Uterus (tissue), 4 donors: ENCODE measurements around the gene THPO. TPM values are rescaled to one million over a fixed set of nuclear protein-coding genes. Genes with fewer than 3 reads are reported as not detected.

Source experiments
- DNase-seq, 2 donors: peaks; one replicate each; pipeline ENCODE4 v3.0.0-alpha.2; 2019 to 2020
- H3K27ac ChIP-seq, 2 donors: fragments of 200-600 bp; sonication (generic); 1 replicate in 1 of 2; 2 replicates in 1 of 2; pipeline ENCODE4 v1.5.1; 2016 to 2018
- H3K27me3 ChIP-seq, 2 donors: fragments of 200-600 bp; sonication (generic); one replicate each; pipeline ENCODE4 v1.5.1; 2018 to 2019; ENCODE audit warnings: control low read depth in 1 of 2
- H3K36me3 ChIP-seq, 2 donors: fragments of 200-600 bp; sonication (generic); one replicate each; pipeline ENCODE4 v1.5.1; 2019; ENCODE audit warnings: control low read depth in 1 of 2
- H3K4me1 ChIP-seq, 2 donors: fragments of 200-600 bp; sonication (generic); one replicate each; pipeline ENCODE4 v1.5.1; 2018 to 2019; ENCODE audit warnings: control low read depth in 1 of 2
- H3K4me3 ChIP-seq, 2 donors: fragments of 200-600 bp; sonication (generic); 1 replicate in 1 of 2; 2 replicates in 1 of 2; pipeline ENCODE4 v1.5.1; 2018 to 2019; ENCODE audit warnings: mild to moderate bottlenecking in 1 of 2
- H3K9me3 ChIP-seq, 2 donors: fragments of 200-600 bp; sonication (generic); one replicate each; pipeline ENCODE4 v1.5.1; 2019; ENCODE audit warnings: control low read depth in 1 of 2
- POLR2A ChIP-seq, 2 donors: fragments of 450-650 bp; IDR thresholded peaks; one replicate each; pipeline ENCODE4 v1.6.1; 2016; ENCODE audit warnings: antibody characterized with exemption in 2 of 2, mild to moderate bottlenecking in 1 of 2, moderate library complexity in 1 of 2
- intact Hi-C: fragments of 100-400 bp; cut with DNase I; formaldehyde crosslinking; loops from one replicate; pipeline ENCODE4 v1.15.1; 2023; ENCODE audit warnings: low total_unique reads
- total RNA-seq, 4 donors: library from RNA; depleted of rRNA in 3 of 4; stranded (reverse); fragments of >200 nt in 3 of 4; gene quantifications; one replicate each; pipeline versions ENCODE4 v1.1.0 to v1.2.4, GENCODE V29; 2014 to 2023
- TF ChIP-seq, protein P1 (sequence below), 4 experiments: fragments of 200-600 bp in 2 of 4; fragments of 450-650 bp in 2 of 4; sonication (generic) in 2 of 4; IDR thresholded peaks; one replicate each; pipeline ENCODE4 v1.5.1; 2016 to 2019; ENCODE audit warnings: antibody characterized with exemption in 4 of 4, mild to moderate bottlenecking in 2 of 4, moderate library complexity in 1 of 4
- donor health status: DM: yes; HTN: yes; CAD: no.

Gene THPO
- total RNA-seq, 4 donors from 2014 or later = 0.29 to 4.7 (median 0.46) TPM

DNA sequence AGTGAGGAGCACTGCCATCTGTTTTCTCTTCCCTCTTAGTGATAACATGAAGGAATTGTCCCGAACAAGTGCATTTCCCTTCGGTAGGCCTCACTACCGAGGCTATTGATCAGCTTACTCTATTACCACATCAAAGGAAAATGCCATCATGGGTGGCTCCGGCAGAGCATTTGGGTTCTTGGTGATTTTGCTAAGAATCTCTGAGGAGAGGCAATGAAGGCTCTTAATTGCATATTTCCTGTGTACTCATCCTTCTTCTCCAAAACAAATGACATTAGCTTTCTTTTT is 37.1 kb upstream of the THPO start:
- intact Hi-C loops = no loop called here
- no peak for DNase-seq
- no peak overlapping the region for H3K27ac ChIP-seq
- no peaks in the 10 kb centered on the region for H3K4me1 ChIP-seq
- TF ChIP-seq POLR2A (IDR thresholded peaks at IDR 0.05) = no peak
- H3K36me3 ChIP-seq = no peaks in the 10 kb centered on the region
- H3K9me3 ChIP-seq = no peaks in the 10 kb centered on the region
- no peaks in the 10 kb centered on the region for H3K27me3 ChIP-seq
- no peak overlapping the region for H3K4me3 ChIP-seq

DNA sequence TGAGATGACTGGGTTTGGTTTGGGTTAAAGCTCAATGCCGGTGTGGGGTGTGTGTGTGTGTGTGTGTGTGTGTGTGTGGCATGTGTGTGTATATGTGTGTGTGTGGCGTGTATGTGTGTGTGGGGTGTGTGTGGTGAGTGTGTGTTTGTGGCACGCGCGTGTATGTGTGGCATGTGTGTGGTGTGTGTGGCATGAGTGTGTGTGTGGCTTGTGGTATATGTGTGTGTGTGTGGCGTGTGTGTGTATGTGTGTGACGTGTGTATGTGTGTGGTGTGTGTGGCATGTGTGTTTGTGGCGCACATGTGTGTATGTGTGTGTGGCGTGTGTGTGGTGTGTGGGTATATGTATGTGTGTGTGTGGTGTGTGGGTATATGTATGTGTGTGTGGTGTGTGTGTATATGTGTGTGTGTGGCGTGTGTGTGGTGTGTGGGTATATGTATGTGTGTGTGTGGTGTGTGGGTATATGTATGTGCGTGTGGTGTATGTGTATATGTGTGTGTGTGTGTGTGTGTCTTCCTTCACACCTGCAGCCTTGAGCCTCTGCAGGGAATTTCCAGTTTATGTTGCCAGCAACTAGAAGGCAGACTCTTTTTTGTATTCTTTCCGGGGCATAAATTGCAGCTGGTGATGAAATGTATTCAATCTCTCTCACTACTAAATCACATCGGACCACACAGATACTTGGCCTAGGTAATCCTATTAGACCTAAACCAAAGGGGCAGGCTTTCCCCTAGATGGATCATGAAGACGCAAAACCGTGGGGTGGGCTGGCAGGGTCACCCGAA is 36.6 kb upstream of the THPO start:
- no peaks in the 10 kb centered on the region for H3K9me3 ChIP-seq
- intact Hi-C loops = no loop called here
- TF ChIP-seq, protein P1, sequence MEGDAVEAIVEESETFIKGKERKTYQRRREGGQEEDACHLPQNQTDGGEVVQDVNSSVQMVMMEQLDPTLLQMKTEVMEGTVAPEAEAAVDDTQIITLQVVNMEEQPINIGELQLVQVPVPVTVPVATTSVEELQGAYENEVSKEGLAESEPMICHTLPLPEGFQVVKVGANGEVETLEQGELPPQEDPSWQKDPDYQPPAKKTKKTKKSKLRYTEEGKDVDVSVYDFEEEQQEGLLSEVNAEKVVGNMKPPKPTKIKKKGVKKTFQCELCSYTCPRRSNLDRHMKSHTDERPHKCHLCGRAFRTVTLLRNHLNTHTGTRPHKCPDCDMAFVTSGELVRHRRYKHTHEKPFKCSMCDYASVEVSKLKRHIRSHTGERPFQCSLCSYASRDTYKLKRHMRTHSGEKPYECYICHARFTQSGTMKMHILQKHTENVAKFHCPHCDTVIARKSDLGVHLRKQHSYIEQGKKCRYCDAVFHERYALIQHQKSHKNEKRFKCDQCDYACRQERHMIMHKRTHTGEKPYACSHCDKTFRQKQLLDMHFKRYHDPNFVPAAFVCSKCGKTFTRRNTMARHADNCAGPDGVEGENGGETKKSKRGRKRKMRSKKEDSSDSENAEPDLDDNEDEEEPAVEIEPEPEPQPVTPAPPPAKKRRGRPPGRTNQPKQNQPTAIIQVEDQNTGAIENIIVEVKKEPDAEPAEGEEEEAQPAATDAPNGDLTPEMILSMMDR (IDR thresholded peaks at IDR 0.05) = no peak
- no peak for TF ChIP-seq POLR2A (IDR thresholded peaks at IDR 0.05)
- DNase-seq = no peak
- H3K36me3 ChIP-seq = no peaks in the 10 kb centered on the region
- H3K4me1 ChIP-seq = no peaks in the 10 kb centered on the region
- H3K4me3 ChIP-seq = no peak overlapping the region
- H3K27me3 ChIP-seq = no peaks in the 10 kb centered on the region
- no peak overlapping the region for H3K27ac ChIP-seq

DNA sequence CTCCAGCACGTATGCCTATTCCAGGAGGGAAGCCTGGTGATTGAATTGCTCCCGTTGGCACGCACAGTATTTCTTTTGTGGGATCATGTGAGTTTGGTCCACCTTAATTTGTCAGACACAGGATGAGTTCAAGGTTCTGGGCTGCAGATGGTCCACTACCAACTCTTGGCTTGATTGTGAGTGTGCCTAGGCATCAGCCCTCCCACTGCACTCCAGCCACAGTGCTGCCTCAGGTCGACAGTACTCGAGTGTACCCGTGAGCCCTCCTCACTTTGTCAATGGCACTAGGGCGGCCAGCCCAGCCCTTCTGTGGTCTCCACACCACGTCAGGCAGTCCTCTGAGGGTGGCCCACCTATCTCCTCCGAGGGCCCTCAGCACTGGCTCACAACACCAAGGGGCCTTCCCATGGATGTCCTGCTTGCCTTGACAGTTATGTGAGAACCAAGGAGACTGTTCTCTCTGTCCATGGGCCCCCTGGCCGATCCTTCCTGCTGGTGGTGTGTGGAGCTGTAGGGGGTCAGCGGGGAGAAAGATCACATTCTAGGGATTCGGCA is 32.0 kb upstream of the THPO start:
- no peak overlapping the region for H3K4me3 ChIP-seq
- no peaks in the 10 kb centered on the region for H3K4me1 ChIP-seq
- no peaks in the 10 kb centered on the region for H3K9me3 ChIP-seq
- no peak for DNase-seq
- H3K27ac ChIP-seq = no peak overlapping the region
- no peak for TF ChIP-seq POLR2A (IDR thresholded peaks at IDR 0.05)
- TF ChIP-seq, protein P1 (IDR thresholded peaks at IDR 0.05) = no peak
- no peaks in the 10 kb centered on the region for H3K27me3 ChIP-seq
- no peaks in the 10 kb centered on the region for H3K36me3 ChIP-seq
- intact Hi-C loops = no loop called here

DNA sequence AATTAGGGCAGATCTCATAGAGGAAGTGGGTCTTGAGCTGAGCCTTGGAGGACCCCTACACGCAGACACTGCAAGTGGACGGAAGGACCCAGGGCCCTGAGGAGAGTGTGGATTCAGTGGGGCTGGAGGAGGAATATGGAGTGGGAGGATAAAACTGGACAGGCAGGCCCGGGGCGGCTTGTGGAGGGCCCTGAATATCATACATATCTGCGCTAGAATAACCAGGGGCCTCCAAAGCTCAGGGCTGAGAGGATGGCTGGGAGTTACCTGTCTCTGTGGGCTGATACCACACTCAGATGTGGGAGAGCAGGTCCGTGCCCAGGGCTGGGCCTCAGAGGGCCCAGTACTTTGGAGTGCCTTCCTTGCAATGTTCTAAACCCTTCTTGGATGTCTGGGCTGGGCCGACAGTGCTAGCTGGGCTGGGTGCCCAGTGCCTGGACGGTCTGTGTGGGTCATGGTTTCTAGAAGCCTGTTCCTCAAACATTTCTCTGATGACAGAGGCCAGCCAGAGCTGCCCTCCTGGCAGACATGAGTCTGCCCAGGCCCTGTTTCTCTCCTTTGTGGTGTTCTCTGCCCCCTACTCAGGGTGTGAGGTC is 31.4 kb upstream of the THPO start:
- Histone ChIP-seq H3K27me3 (no peaks in the 10 kb centered on the region), H3K9me3 (no peaks in the 10 kb centered on the region), H3K36me3 (no peaks in the 10 kb centered on the region), H3K4me3 (no peak overlapping the region), H3K27ac (no peak overlapping the region), H3K4me1 (no peaks in the 10 kb centered on the region)
- intact Hi-C loops = no loop called here
- TF ChIP-seq POLR2A (IDR thresholded peaks at IDR 0.05) = no peak
- no peak for DNase-seq

DNA sequence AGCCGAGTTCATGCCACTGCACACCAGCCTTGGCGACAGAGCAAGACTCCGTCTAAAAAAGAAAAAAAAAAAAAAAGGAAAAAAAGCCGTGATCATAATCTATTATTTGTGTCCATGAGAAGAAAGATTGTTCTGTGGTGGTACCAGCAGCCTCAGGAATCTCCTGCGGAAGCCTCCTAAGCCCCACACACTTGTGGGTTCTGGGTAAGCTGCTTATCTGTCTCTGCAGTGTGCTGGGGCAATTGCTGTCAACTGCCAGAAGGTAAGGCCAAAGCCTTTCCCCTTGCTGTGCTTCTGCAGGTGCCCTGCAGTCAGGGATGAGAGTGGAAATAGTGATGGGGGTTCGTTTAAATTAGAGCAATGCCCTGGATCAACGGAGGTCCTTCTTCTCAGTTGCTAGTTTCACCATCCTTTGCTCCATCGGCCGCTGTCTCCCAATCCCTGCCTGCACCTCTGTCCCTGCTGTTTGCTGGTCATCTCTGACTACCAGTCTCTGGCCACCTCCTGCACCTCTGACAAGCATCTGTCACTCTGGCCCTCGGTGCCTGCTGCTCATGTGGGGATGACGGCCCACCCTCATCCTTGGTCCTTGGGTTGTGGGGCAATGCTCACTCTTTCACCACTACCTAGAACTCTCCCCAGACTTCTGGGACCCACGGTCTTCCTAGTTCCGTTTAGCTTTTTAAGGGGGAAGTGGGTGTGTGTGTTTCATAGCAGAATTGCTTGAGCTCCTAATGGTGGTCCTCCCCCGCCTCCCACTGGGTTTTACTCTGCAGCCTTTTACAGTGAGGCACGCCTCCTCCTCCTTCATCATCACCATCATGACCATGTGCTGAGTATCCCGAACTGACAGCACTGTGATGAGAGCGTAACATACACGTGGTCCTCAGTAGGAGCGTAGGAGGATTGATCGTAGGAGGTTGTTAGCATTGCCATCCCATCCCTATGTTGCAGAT is 27.3 kb upstream of the THPO start:
- Histone ChIP-seq H3K27me3 (no peaks in the 10 kb centered on the region), H3K27ac (no peak overlapping the region), H3K36me3 (no peaks in the 10 kb centered on the region), H3K4me1 (no peaks in the 10 kb centered on the region), H3K9me3 (no peaks in the 10 kb centered on the region), H3K4me3 (no peak overlapping the region)
- no peak for TF ChIP-seq POLR2A (IDR thresholded peaks at IDR 0.05)
- TF ChIP-seq, protein P1 (IDR thresholded peaks at IDR 0.05) = no peak
- intact Hi-C loops = no loop called here
- DNase-seq = peak in 1 of 2 donors; percentile 42
